CD4-positive, alpha-beta T cell treated with Interleukin-17A for 1 hour (primary cell): ENCODE data around the gene SRPK2.

ENCODE experiments used
- DNase-seq: peaks from one replicate; pipeline ENCODE4 v3.0.0-alpha.2; 2020

The SRPK2 gene

GRCh38 chr7:105130048-105130447 is 258.7 kb downstream of the SRPK2 start:
- DNase-seq, result no peak

GRCh38 chr7:105127179-105127578 is 261.5 kb downstream of the SRPK2 start:
- DNase-seq, result no peak

- DNase-seq, result no peak
These were observed 262.2 kb downstream of the SRPK2 start for GRCh38 chr7:105126436-105126975.

GRCh38 chr7:105125745-105126144 is 263.0 kb downstream of the SRPK2 start:
- no peak for DNase-seq

- DNase-seq, result no peak
These were observed 266.1 kb downstream of the SRPK2 start for GRCh38 chr7:105122619-105123018.

GRCh38 chr7:105118612-105119600 is 269.8 kb downstream of the SRPK2 start:
- no peak for DNase-seq

- DNase-seq, result no peak
These were observed 276.0 kb downstream of the SRPK2 start for GRCh38 chr7:105112440-105113418.

- no peak for DNase-seq
These were observed 281.3 kb downstream of the SRPK2 start for GRCh38 chr7:105107458-105107857.

GRCh38 chr7:105106473-105106872 is 282.2 kb downstream of the SRPK2 start:
- DNase-seq, result no peak

- DNase-seq, result no peak
These were observed 283.1 kb downstream of the SRPK2 start for GRCh38 chr7:105105579-105105978.

- DNase-seq, result no peak
These were observed 286.0 kb downstream of the SRPK2 start for GRCh38 chr7:105102557-105103352.

- DNase-seq, result no peak
These were observed 286.9 kb downstream of the SRPK2 start for GRCh38 chr7:105101864-105102263.

- no peak for DNase-seq
These were observed 289.7 kb downstream of the SRPK2 start for GRCh38 chr7:105098863-105099515.

- no peak for DNase-seq
These were observed 291.1 kb downstream of the SRPK2 start for GRCh38 chr7:105097619-105098018.

GRCh38 chr7:105096306-105096705 is 292.4 kb downstream of the SRPK2 start:
- no peak for DNase-seq

- no peak for DNase-seq
These were observed 293.8 kb downstream of the SRPK2 start for GRCh38 chr7:105094966-105095365.

- no peak for DNase-seq
These were observed 300.3 kb downstream of the SRPK2 start for GRCh38 chr7:105088456-105088855.

- no peak for DNase-seq
These were observed 300.7 kb downstream of the SRPK2 start for GRCh38 chr7:105087981-105088380.

- DNase-seq, result no peak
These were observed 301.9 kb downstream of the SRPK2 start for GRCh38 chr7:105086850-105087249.

- no peak for DNase-seq
These were observed 304.1 kb downstream of the SRPK2 start for GRCh38 chr7:105084581-105084980.

GRCh38 chr7:105079348-105079747 is 309.4 kb downstream of the SRPK2 start:
- DNase-seq, result no peak

- DNase-seq, result no peak
These were observed 315.6 kb downstream of the SRPK2 start for GRCh38 chr7:105073143-105073542.
